GM23338 (cell line): ENCODE measurements around the gene SEMA5A.

ENCODE experiments used
- CREB1 ChIP-seq: fragments of 250-450 bp; sonication (Bioruptor Pico); IDR thresholded peaks from 2 replicates; pipeline ENCODE4 v1.5.0; 2020; ENCODE audit warnings: low read depth, mild to moderate bottlenecking, moderate library complexity
- ETS1 ChIP-seq: IDR thresholded peaks from 2 replicates; pipeline ENCODE4 v1.6.1; 2016; ENCODE audit warnings: antibody characterized with exemption
- EZH2 ChIP-seq: fragments of 200-600 bp; sonication (generic); IDR thresholded peaks from one replicate; pipeline ENCODE4 v1.8.0; 2017; ENCODE audit warnings: antibody characterized with exemption, mild to moderate bottlenecking, low read depth; ENCODE audit not compliant: unreplicated experiment
- EZH2phosphoT487 ChIP-seq: fragments of 200-600 bp; sonication (generic); IDR thresholded peaks from one replicate; pipeline ENCODE4 v1.8.1; 2018; ENCODE audit warnings: antibody characterized with exemption; ENCODE audit not compliant: unreplicated experiment
- JUNB ChIP-seq: IDR thresholded peaks from one replicate; pipeline ENCODE4 v1.6.1; 2016; ENCODE audit warnings: antibody characterized with exemption; ENCODE audit not compliant: unreplicated experiment
- NANOG ChIP-seq: IDR thresholded peaks from 2 replicates; pipeline ENCODE4 v1.6.1; 2016; ENCODE audit warnings: antibody characterized with exemption, borderline replicate concordance
- POLR2AphosphoS5 ChIP-seq: IDR thresholded peaks from 2 replicates; pipeline ENCODE4 v1.6.1; 2016; ENCODE audit warnings: antibody characterized with exemption, low read depth
- STAT1 ChIP-seq: IDR thresholded peaks from one replicate; pipeline ENCODE4 v1.6.1; 2016; ENCODE audit warnings: antibody characterized with exemption; ENCODE audit not compliant: unreplicated experiment
- ZNF114 ChIP-seq: fragments of 250-450 bp; sonication (Bioruptor Pico); IDR thresholded peaks from 2 replicates; pipeline ENCODE4 v1.5.0; 2020; ENCODE audit warnings: mild to moderate bottlenecking, moderate library complexity
- ZNF331 ChIP-seq: fragments of 250-450 bp; sonication (Bioruptor Pico); IDR thresholded peaks from 2 replicates; pipeline ENCODE4 v1.5.0; 2020; ENCODE audit warnings: low read depth, mild to moderate bottlenecking, moderate library complexity
- TF ChIP-seq, protein P1 (sequence below), 2 experiments: fragments of 200-600 bp in 1 of 2; sonication (generic) in 1 of 2; conservative IDR thresholded peaks; 2 replicates each; pipeline versions ENCODE4 v1.5.1 to v1.6.1; 2016 to 2017; ENCODE audit warnings: antibody characterized with exemption in 2 of 2, low read depth in 2 of 2, mild to moderate bottlenecking in 2 of 2, moderate library complexity in 1 of 2
- TF ChIP-seq, protein P2 (sequence below): IDR thresholded peaks from one replicate; pipeline ENCODE4 v1.6.1; 2018; ENCODE audit warnings: antibody characterized with exemption; ENCODE audit not compliant: unreplicated experiment

- TF ChIP-seq, protein P1, sequence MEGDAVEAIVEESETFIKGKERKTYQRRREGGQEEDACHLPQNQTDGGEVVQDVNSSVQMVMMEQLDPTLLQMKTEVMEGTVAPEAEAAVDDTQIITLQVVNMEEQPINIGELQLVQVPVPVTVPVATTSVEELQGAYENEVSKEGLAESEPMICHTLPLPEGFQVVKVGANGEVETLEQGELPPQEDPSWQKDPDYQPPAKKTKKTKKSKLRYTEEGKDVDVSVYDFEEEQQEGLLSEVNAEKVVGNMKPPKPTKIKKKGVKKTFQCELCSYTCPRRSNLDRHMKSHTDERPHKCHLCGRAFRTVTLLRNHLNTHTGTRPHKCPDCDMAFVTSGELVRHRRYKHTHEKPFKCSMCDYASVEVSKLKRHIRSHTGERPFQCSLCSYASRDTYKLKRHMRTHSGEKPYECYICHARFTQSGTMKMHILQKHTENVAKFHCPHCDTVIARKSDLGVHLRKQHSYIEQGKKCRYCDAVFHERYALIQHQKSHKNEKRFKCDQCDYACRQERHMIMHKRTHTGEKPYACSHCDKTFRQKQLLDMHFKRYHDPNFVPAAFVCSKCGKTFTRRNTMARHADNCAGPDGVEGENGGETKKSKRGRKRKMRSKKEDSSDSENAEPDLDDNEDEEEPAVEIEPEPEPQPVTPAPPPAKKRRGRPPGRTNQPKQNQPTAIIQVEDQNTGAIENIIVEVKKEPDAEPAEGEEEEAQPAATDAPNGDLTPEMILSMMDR (conservative IDR thresholded peaks at IDR 0.05; ENCODE audit: low read depth in 2 of 2): no peak
- TF ChIP-seq EZH2: no peak
- TF ChIP-seq JUNB: no peak
- TF ChIP-seq, protein P2, sequence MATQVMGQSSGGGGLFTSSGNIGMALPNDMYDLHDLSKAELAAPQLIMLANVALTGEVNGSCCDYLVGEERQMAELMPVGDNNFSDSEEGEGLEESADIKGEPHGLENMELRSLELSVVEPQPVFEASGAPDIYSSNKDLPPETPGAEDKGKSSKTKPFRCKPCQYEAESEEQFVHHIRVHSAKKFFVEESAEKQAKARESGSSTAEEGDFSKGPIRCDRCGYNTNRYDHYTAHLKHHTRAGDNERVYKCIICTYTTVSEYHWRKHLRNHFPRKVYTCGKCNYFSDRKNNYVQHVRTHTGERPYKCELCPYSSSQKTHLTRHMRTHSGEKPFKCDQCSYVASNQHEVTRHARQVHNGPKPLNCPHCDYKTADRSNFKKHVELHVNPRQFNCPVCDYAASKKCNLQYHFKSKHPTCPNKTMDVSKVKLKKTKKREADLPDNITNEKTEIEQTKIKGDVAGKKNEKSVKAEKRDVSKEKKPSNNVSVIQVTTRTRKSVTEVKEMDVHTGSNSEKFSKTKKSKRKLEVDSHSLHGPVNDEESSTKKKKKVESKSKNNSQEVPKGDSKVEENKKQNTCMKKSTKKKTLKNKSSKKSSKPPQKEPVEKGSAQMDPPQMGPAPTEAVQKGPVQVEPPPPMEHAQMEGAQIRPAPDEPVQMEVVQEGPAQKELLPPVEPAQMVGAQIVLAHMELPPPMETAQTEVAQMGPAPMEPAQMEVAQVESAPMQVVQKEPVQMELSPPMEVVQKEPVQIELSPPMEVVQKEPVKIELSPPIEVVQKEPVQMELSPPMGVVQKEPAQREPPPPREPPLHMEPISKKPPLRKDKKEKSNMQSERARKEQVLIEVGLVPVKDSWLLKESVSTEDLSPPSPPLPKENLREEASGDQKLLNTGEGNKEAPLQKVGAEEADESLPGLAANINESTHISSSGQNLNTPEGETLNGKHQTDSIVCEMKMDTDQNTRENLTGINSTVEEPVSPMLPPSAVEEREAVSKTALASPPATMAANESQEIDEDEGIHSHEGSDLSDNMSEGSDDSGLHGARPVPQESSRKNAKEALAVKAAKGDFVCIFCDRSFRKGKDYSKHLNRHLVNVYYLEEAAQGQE: no peak
- no peak for TF ChIP-seq ETS1
- TF ChIP-seq EZH2phosphoT487: no peak
- TF ChIP-seq POLR2AphosphoS5: no peak
- no peak for TF ChIP-seq CREB1 (CRISPR knock-in tag)
- no peak for TF ChIP-seq STAT1
- no peak for TF ChIP-seq ZNF331 (CRISPR knock-in tag)
- TF ChIP-seq NANOG: no peak
- no peak for TF ChIP-seq ZNF114 (CRISPR knock-in tag)
Measured at GRCh38 chr5:9335754-9336495, 209.9 kb downstream of the SEMA5A start.
